Uterus (tissue), 2 donors: ENCODE measurements around the gene ADGRD2.

Experiments
- POLR2A ChIP-seq, 2 donors: fragments of 450-650 bp; IDR thresholded peaks; one replicate each; pipeline ENCODE4 v1.6.1; 2016; ENCODE audit warnings: antibody characterized with exemption in 2 of 2, mild to moderate bottlenecking in 1 of 2, moderate library complexity in 1 of 2
- TF ChIP-seq, protein P1 (sequence below), 4 experiments: fragments of 200-600 bp in 2 of 4; fragments of 450-650 bp in 2 of 4; sonication (generic) in 2 of 4; IDR thresholded peaks; one replicate each; pipeline ENCODE4 v1.5.1; 2016 to 2019; ENCODE audit warnings: antibody characterized with exemption in 4 of 4, mild to moderate bottlenecking in 2 of 4, moderate library complexity in 1 of 4

DNA sequence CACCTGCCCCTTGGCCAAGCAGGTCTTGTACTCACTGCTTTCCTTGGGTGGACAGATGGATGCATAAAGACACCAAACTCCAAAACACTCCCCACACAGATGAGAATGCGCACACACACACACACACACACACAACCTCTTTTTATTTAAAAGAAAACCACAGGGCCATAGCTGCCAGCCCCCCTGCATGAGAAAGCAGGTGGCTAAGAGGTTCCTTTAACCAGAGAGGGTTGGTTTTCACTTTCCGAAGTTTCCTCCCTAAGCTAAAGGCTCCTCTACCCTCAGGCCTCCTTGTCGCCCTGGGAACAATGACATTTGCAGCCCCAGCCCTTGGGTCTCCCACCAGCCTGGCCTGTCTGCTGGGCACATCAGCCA, 45.8 kb downstream of the ADGRD2 start:
- TF ChIP-seq POLR2A (IDR thresholded peaks at IDR 0.05): no peak
- TF ChIP-seq, protein P1, sequence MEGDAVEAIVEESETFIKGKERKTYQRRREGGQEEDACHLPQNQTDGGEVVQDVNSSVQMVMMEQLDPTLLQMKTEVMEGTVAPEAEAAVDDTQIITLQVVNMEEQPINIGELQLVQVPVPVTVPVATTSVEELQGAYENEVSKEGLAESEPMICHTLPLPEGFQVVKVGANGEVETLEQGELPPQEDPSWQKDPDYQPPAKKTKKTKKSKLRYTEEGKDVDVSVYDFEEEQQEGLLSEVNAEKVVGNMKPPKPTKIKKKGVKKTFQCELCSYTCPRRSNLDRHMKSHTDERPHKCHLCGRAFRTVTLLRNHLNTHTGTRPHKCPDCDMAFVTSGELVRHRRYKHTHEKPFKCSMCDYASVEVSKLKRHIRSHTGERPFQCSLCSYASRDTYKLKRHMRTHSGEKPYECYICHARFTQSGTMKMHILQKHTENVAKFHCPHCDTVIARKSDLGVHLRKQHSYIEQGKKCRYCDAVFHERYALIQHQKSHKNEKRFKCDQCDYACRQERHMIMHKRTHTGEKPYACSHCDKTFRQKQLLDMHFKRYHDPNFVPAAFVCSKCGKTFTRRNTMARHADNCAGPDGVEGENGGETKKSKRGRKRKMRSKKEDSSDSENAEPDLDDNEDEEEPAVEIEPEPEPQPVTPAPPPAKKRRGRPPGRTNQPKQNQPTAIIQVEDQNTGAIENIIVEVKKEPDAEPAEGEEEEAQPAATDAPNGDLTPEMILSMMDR (IDR thresholded peaks at IDR 0.05): no peak
